HG02642 (cell line): ENCODE results near the gene RAP1GAP.

ENCODE experiments used
- ATAC-seq: cut with Tn5 transposase; IDR thresholded peaks from one replicate; pipeline ENCODE4 v1.9.1; 2021; ENCODE audit warnings: mild to moderate bottlenecking; ENCODE audit not compliant: unreplicated experiment, poor library complexity

RAP1GAP gene

GRCh38 chr1:21663248-21663950 lies 5.8 kb downstream of the RAP1GAP start:
- ATAC-seq = no peak

GRCh38 chr1:21662426-21663247 lies 6.5 kb downstream of the RAP1GAP start:
- ATAC-seq = no peak

- no peak for ATAC-seq
Observed at GRCh38 chr1:21661886-21662285, 7.3 kb downstream of the RAP1GAP start.

- ATAC-seq = no peak
Observed at GRCh38 chr1:21659924-21660326, 9.2 kb downstream of the RAP1GAP start.

- ATAC-seq = no peak
Observed at GRCh38 chr1:21659099-21659923, 9.8 kb downstream of the RAP1GAP start.

- ATAC-seq = no peak
Observed at GRCh38 chr1:21657456-21658190, 11.5 kb downstream of the RAP1GAP start.

GRCh38 chr1:21655748-21656147 lies 13.4 kb downstream of the RAP1GAP start:
- no peak for ATAC-seq

- ATAC-seq = no peak
Observed at GRCh38 chr1:21655259-21655658, 13.9 kb downstream of the RAP1GAP start.

- no peak for ATAC-seq
Observed at GRCh38 chr1:21654209-21654608, 14.9 kb downstream of the RAP1GAP start.

- ATAC-seq = no peak
Observed at GRCh38 chr1:21653744-21654100, 15.4 kb downstream of the RAP1GAP start.

GRCh38 chr1:21652937-21653743 lies 16.0 kb downstream of the RAP1GAP start:
- no peak for ATAC-seq

- ATAC-seq = no peak
Observed at GRCh38 chr1:21652101-21652936, 16.8 kb downstream of the RAP1GAP start.

GRCh38 chr1:21651214-21652042 lies 17.7 kb downstream of the RAP1GAP start:
- no peak for ATAC-seq

GRCh38 chr1:21650400-21650799 lies 18.8 kb downstream of the RAP1GAP start:
- ATAC-seq = no peak

- ATAC-seq = no peak
Observed at GRCh38 chr1:21649315-21649714, 19.8 kb downstream of the RAP1GAP start.

GRCh38 chr1:21648791-21649190 lies 20.4 kb downstream of the RAP1GAP start:
- no peak for ATAC-seq

- ATAC-seq = no peak
Observed at GRCh38 chr1:21648352-21648730, 20.8 kb downstream of the RAP1GAP start.
